Measurements from ENCODE around the gene CHERP. TPM values are rescaled to one million over a fixed set of nuclear protein-coding genes. Genes with fewer than 3 reads are reported as not detected.

CHERP gene
- total RNA-seq, 1 donor from 2014 or later, result 70.8 TPM

- H3K27ac Mint-ChIP-seq, result no peak overlapping the region
- peaks cover 21% of the 10 kb centered on the region for H3K36me3 Mint-ChIP-seq
- no peak overlapping the region for H3K4me3 Mint-ChIP-seq
Measured at GRCh38 chr19:16566702-16567101, 24.5 kb upstream of the CHERP start.

GRCh38 chr19:16566161-16566560 lies 23.9 kb upstream of the CHERP start:
- H3K9me3 Mint-ChIP-seq, result no peaks in the 10 kb centered on the region
- peaks cover 22% of the 10 kb centered on the region for H3K36me3 Mint-ChIP-seq
- H3K4me1 Mint-ChIP-seq (ENCODE audit: unreplicated experiment), result peaks cover 12% of the 10 kb centered on the region
- no peak overlapping the region for H3K27ac Mint-ChIP-seq
- TF ChIP-seq CTCF (conservative IDR thresholded peaks at IDR 0.05), result no peak
- H3K4me3 Mint-ChIP-seq, result no peak overlapping the region
- no peak for DNase-seq (ENCODE audit: extremely low spot score, unreplicated experiment)
- H3K27me3 Mint-ChIP-seq, result no peaks in the 10 kb centered on the region

More at GRCh38 chr19:16566702-16567101, 24.5 kb upstream of the CHERP start:
- H3K9me3 Mint-ChIP-seq, result no peaks in the 10 kb centered on the region
- H3K4me1 Mint-ChIP-seq (ENCODE audit: unreplicated experiment), result peaks cover 12% of the 10 kb centered on the region
- no peaks in the 10 kb centered on the region for H3K27me3 Mint-ChIP-seq
- DNase-seq (ENCODE audit: extremely low spot score, unreplicated experiment), result no peak
- no peak for TF ChIP-seq CTCF (conservative IDR thresholded peaks at IDR 0.05)

- no peak for DNase-seq (ENCODE audit: extremely low spot score, unreplicated experiment)
- Mint-ChIP-seq H3K4me1 (ENCODE audit: unreplicated experiment) (peaks cover 9% of the 10 kb centered on the region), H3K9me3 (no peaks in the 10 kb centered on the region), H3K27me3 (no peaks in the 10 kb centered on the region), H3K36me3 (peaks cover 26% of the 10 kb centered on the region), H3K4me3 (peak overlapping the region; percentile 58), H3K27ac (peak overlapping the region; percentile 67)
- no peak for TF ChIP-seq CTCF (conservative IDR thresholded peaks at IDR 0.05)
Measured at GRCh38 chr19:16564842-16565241, 22.6 kb upstream of the CHERP start.

GRCh38 chr19:16562608-16563025 lies 20.4 kb upstream of the CHERP start:
- H3K9me3 Mint-ChIP-seq, result no peaks in the 10 kb centered on the region
- no peak for DNase-seq (ENCODE audit: extremely low spot score, unreplicated experiment)
- peaks cover 26% of the 10 kb centered on the region for H3K36me3 Mint-ChIP-seq
- H3K27ac Mint-ChIP-seq, result no peak overlapping the region
- H3K4me1 Mint-ChIP-seq (ENCODE audit: unreplicated experiment), result peaks cover 4% of the 10 kb centered on the region
- no peak for TF ChIP-seq CTCF (conservative IDR thresholded peaks at IDR 0.05)
- no peak overlapping the region for H3K4me3 Mint-ChIP-seq
- no peaks in the 10 kb centered on the region for H3K27me3 Mint-ChIP-seq

GRCh38 chr19:16561382-16561781 lies 19.1 kb upstream of the CHERP start:
- Mint-ChIP-seq H3K36me3 (peaks cover 20% of the 10 kb centered on the region), H3K9me3 (no peaks in the 10 kb centered on the region)

More at GRCh38 chr19:16561382-16561781, 19.1 kb upstream of the CHERP start:
- no peak for TF ChIP-seq CTCF (conservative IDR thresholded peaks at IDR 0.05)
- H3K4me1 Mint-ChIP-seq (ENCODE audit: unreplicated experiment), result peaks cover 4% of the 10 kb centered on the region
- H3K4me3 Mint-ChIP-seq, result no peak overlapping the region
- DNase-seq (ENCODE audit: extremely low spot score, unreplicated experiment), result no peak
- no peaks in the 10 kb centered on the region for H3K27me3 Mint-ChIP-seq
- no peak overlapping the region for H3K27ac Mint-ChIP-seq
